Vagina (tissue), 2 donors: ENCODE data around the gene MCF2L. TPM values are rescaled to one million over a fixed set of nuclear protein-coding genes. Genes with fewer than 3 reads are reported as not detected.
A peak's percentile ranks its signal among the peaks of the same experiment; 100 is the strongest.
"Not testable (repeated sequence)": the region's sequence is repeated elsewhere in the genome, so short reads cannot be mapped to it uniquely, and the experiment has no call there.

Experiments
- DNase-seq, 2 donors: peaks; one replicate each; pipeline ENCODE4 v3.0.0-alpha.2; 2017; ENCODE audit errors: extremely low spot score in 2 of 2
- H3K27ac ChIP-seq: fragments of 200-600 bp; sonication (generic); one replicate; pipeline ENCODE4 v1.5.1; 2019
- H3K27me3 ChIP-seq: fragments of 200-600 bp; sonication (generic); one replicate; pipeline ENCODE4 v1.5.1; 2019
- H3K36me3 ChIP-seq, 2 donors: fragments of 200-600 bp; sonication (generic); one replicate each; pipeline ENCODE4 v1.5.1; 2017 to 2019
- H3K4me1 ChIP-seq: fragments of 200-600 bp; sonication (generic); one replicate; pipeline ENCODE4 v1.5.1; 2019
- H3K4me3 ChIP-seq, 2 donors: fragments of 200-600 bp; sonication (generic); 1 replicate in 1 of 2; 2 replicates in 1 of 2; pipeline ENCODE4 v1.5.1; 2016 to 2019
- H3K9me3 ChIP-seq: fragments of 200-600 bp; sonication (generic); one replicate; pipeline ENCODE4 v1.5.1; 2019
- CTCF ChIP-seq, 3 experiments: fragments of 450-650 bp in 2 of 3; fragments of 200-600 bp in 1 of 3; sonication (generic) in 1 of 3; IDR thresholded peaks; one replicate each; pipeline ENCODE4 v1.5.1; 2017 to 2019; ENCODE audit warnings: antibody characterized with exemption in 3 of 3, mild to moderate bottlenecking in 2 of 3, moderate library complexity in 2 of 3
- POLR2A ChIP-seq, 2 donors: fragments of 450-650 bp; IDR thresholded peaks; one replicate each; pipeline ENCODE4 v1.6.1; 2017; ENCODE audit warnings: antibody characterized with exemption in 2 of 2, mild to moderate bottlenecking in 2 of 2, moderate library complexity in 2 of 2
- POLR2AphosphoS5 ChIP-seq, 2 donors: sonication (generic); formaldehyde crosslinking; IDR thresholded peaks; one replicate each; pipeline ENCODE4 v1.9.0; 2017; ENCODE audit warnings: antibody characterized with exemption in 2 of 2, mild to moderate bottlenecking in 2 of 2, low read depth in 1 of 2; ENCODE audit not compliant: insufficient read depth in 1 of 2
- intact Hi-C: fragments of 100-400 bp; cut with DNase I; formaldehyde crosslinking; loops from one replicate; pipeline ENCODE4 v1.15.1; 2023
- total RNA-seq: library from RNA; depleted of rRNA; stranded (reverse); fragments of >200 nt; gene quantifications from one replicate; pipeline ENCODE4 v1.2.3, GENCODE V29; 2016

Gene MCF2L
- total RNA-seq, 1 donor from 2014 or later = 45.4 TPM

GRCh38 chr13:113027095-113027494 lies 58.1 kb downstream of the MCF2L start:
- Histone ChIP-seq H3K4me3 (no peak overlapping the region), H3K4me1 (peaks cover 15% of the 10 kb centered on the region)
- intact Hi-C loops = no loop called here

GRCh38 chr13:113027566-113027965 lies 58.6 kb downstream of the MCF2L start:
- Histone ChIP-seq H3K27ac (no peak overlapping the region), H3K4me3 (no peak overlapping the region), H3K4me1 (peaks cover 10% of the 10 kb centered on the region), H3K27me3 (no peaks in the 10 kb centered on the region), H3K9me3 (no peaks in the 10 kb centered on the region), H3K36me3 (no peaks in the 10 kb centered on the region)
- TF ChIP-seq POLR2AphosphoS5 (IDR thresholded peaks at IDR 0.05; ENCODE audit: insufficient read depth in 1 of 2, low read depth in 1 of 2) (no peak), POLR2A (IDR thresholded peaks at IDR 0.05) (no peak), CTCF (IDR thresholded peaks at IDR 0.05) (no peak)
- intact Hi-C loops = no loop called here
- DNase-seq = no peak

More at GRCh38 chr13:113027095-113027494, 58.1 kb downstream of the MCF2L start:
- DNase-seq = no peak
- Histone ChIP-seq H3K27ac (no peak overlapping the region), H3K36me3 (no peaks in the 10 kb centered on the region), H3K27me3 (no peaks in the 10 kb centered on the region), H3K9me3 (no peaks in the 10 kb centered on the region)
- no peak for TF ChIP-seq POLR2AphosphoS5 (IDR thresholded peaks at IDR 0.05; ENCODE audit: insufficient read depth in 1 of 2, low read depth in 1 of 2)
- no peak for TF ChIP-seq POLR2A (IDR thresholded peaks at IDR 0.05)
- TF ChIP-seq CTCF (IDR thresholded peaks at IDR 0.05) = no peak

- no peak for DNase-seq
- H3K4me3 ChIP-seq = no peak overlapping the region
- H3K4me1 ChIP-seq = peaks cover 1% of the 10 kb centered on the region
- TF ChIP-seq POLR2AphosphoS5 (IDR thresholded peaks at IDR 0.05; ENCODE audit: insufficient read depth in 1 of 2, low read depth in 1 of 2) = no peak
- no peak for TF ChIP-seq POLR2A (IDR thresholded peaks at IDR 0.05)
- no peak for TF ChIP-seq CTCF (IDR thresholded peaks at IDR 0.05)
- no peaks in the 10 kb centered on the region for H3K27me3 ChIP-seq
- no peak overlapping the region for H3K27ac ChIP-seq
- no peaks in the 10 kb centered on the region for H3K9me3 ChIP-seq
- intact Hi-C loops = no loop called here
- no peaks in the 10 kb centered on the region for H3K36me3 ChIP-seq
Observed at GRCh38 chr13:113028336-113029060, 59.5 kb downstream of the MCF2L start.

GRCh38 chr13:113029061-113029445 lies 60.0 kb downstream of the MCF2L start:
- H3K4me3 ChIP-seq = no peak overlapping the region
- H3K9me3 ChIP-seq = no peaks in the 10 kb centered on the region
- no peaks in the 10 kb centered on the region for H3K36me3 ChIP-seq
- no peaks in the 10 kb centered on the region for H3K4me1 ChIP-seq
- no peak for DNase-seq
- intact Hi-C loops = no loop called here
- H3K27me3 ChIP-seq = no peaks in the 10 kb centered on the region
- TF ChIP-seq POLR2A (IDR thresholded peaks at IDR 0.05) = no peak
- TF ChIP-seq CTCF (IDR thresholded peaks at IDR 0.05) = no peak
- TF ChIP-seq POLR2AphosphoS5 (IDR thresholded peaks at IDR 0.05; ENCODE audit: insufficient read depth in 1 of 2, low read depth in 1 of 2) = no peak
- H3K27ac ChIP-seq = no peak overlapping the region

- no peaks in the 10 kb centered on the region for H3K4me1 ChIP-seq
- no peaks in the 10 kb centered on the region for H3K27me3 ChIP-seq
- no peak for DNase-seq
- no peaks in the 10 kb centered on the region for H3K36me3 ChIP-seq
- intact Hi-C loops = no loop called here
- no peaks in the 10 kb centered on the region for H3K9me3 ChIP-seq
- H3K4me3 ChIP-seq = no peak overlapping the region
- H3K27ac ChIP-seq = no peak overlapping the region
- TF ChIP-seq CTCF (IDR thresholded peaks at IDR 0.05) (peak; percentile 51 to 63 (median 53)), POLR2A (IDR thresholded peaks at IDR 0.05) (no peak), POLR2AphosphoS5 (IDR thresholded peaks at IDR 0.05; ENCODE audit: insufficient read depth in 1 of 2, low read depth in 1 of 2) (no peak)
Observed at GRCh38 chr13:113029487-113030258, 60.7 kb downstream of the MCF2L start.

- H3K27ac ChIP-seq, H3K36me3 ChIP-seq, intact Hi-C loops, H3K27me3 ChIP-seq, H3K9me3 ChIP-seq, DNase-seq, H3K4me1 ChIP-seq, H3K4me3 ChIP-seq: not testable (repeated sequence)
Observed at GRCh38 chr13:113030259-113030640, 61.2 kb downstream of the MCF2L start.
